DMS153 treated with DMSO at 0.1 percent for 48 hours (cell line): ENCODE results near the gene ZNF48.

Experiments used
- DNase-seq: peaks from one replicate; lab custom pipeline; 2025; ENCODE audit not compliant: unreplicated experiment; lab: John Stamatoyannopoulos, UW

The ZNF48 gene

DNA sequence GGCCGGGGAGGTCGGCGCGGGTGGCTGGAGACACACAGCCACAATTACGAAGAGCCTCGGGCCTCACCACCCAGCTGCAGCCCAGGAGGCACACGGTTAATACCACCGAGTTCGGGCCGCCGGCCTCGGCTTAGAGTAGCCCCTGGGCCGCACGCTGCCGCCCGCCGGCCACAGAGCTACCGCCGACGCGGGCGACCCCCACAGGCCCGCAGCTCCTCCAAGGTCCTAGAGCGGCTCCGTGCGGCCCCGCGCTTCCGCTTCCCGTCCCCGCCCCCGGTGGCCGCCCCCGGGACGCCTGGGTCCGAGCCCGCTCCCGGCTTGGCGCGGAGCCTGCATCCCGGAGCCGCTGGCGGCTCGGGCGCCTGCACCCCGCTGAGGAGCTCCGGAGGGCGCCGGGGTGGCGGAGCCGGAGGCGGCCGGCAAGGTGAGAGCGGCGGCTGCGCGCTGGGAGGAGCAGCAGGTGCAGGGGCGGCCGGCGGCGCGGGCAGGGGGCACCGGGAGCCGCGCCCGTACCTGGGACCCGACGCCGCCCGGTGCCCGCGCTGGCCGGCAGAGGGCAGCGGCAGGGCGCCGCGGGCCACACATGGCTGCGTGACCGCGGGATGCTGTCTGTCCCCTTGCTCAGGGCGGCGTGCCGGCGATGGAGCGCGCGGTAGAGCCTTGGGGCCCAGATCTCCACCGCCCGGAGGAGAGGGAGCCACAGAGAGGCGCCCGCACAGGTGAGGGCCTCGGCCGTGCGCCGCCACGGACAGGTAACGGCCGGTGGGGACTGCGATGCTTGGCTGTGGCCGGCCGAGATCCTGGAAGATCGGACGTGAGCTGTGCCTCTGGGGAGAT is at the start of gene ZNF48:
Gene ZNF48, plus strand, starts transcription at position 266 of the 837 bp plus-strand sequence. Its CDS starts 375 bp downstream, at position 641.
- DNase-seq, result peak; percentile 77

- no peak for DNase-seq
Observed at GRCh38 chr16:30346286-30346685, 48.9 kb upstream of the ZNF48 start.

- DNase-seq, result no peak
Observed at GRCh38 chr16:30348113-30348512, 47.1 kb upstream of the ZNF48 start.

GRCh38 chr16:30348929-30349328 is 46.3 kb upstream of the ZNF48 start:
- no peak for DNase-seq

DNA sequence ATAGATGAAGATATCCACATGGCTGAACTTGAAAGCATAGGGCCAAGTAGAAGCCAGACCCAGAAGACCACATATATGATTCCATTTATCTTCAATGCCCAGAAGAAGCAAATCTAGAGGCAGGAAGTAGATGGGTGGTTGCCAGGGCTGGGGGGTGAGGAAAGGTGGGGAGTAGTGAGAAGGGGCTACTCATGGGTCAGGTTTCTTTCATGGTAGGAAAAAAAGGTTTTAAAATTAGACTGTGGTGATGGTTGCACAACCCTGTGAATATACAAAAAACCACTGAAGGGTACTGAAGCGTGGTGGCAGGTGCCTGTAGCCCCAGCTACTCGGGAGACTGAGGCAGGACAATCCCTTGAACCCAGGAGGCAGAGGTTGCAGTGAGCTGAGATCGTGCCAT is 45.5 kb upstream of the ZNF48 start:
- no peak for DNase-seq

DNA sequence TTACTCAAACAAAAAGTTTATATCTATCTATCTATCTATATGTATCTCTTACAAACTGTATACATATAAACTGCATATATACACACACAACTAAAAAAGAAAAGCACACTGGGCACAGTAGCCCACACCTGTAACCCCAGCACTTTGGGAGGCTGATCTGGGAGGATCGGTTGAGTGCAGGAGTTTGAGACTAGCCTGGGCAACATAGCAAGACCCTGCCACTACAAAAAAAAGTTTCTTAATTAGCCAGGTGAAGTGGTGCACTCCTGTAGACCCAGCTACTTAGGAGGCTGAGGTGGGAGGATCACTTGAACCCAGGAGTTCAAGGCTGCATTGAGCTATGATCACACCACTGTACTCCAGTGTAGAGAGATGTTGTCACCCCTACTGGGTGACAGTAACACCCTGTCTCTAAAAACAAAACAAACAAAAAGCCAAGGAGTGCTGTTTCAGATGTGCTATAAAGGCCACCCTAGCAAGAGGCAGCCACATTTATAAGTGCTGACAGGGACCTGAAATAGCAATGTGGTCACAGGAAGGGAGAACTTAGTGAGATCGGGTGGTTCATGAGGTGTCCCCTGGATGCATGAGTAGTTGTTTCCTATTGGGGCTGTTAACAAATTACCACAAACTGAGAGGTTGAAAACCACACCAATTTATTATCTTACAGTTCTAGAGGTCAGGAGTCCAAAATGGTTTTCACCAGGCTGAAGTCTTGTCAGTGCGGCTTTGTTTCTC is 44.9 kb upstream of the ZNF48 start:
- no peak for DNase-seq

- no peak for DNase-seq
Observed at GRCh38 chr16:30351001-30351441, 44.2 kb upstream of the ZNF48 start.

DNA sequence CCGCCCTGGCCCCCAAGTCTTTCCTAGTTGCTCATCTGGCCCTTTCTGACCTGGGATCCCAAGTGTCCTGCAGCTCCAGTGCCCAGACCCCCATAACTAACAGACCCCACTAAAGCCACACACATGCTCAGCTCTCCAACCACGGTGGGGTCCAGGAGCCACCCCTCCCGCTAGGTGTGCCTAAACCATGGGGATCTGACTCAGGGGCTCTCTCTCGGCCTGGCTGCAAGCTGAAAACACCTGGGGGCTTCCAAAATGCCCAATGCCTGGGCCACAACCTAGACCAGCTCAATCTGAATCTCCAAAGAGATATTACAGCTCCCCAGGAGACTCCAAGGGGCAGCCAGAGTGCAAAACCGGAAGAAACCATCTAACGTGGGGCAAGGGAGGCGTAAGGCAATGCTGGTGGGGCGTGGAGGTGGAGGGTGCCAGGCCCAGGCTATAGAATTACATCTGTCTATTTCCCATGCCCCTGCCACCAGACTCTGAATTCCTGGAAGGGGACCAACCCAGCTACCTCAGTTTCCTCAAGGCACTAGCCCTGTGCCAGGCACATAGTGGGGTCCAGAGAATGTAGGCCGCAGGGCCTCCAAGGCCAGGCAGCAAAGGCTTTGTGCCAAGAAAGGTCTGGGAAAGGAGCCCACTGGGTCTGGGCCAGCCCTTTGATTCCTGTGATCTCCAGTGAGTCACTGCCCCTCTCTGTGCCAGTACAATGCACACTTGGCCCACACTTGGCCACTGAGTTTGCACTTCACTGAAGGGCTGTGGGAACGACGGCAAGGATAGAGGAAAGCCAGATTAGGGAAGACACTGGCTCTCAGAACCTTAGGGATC is 43.4 kb upstream of the ZNF48 start:
- no peak for DNase-seq

DNA sequence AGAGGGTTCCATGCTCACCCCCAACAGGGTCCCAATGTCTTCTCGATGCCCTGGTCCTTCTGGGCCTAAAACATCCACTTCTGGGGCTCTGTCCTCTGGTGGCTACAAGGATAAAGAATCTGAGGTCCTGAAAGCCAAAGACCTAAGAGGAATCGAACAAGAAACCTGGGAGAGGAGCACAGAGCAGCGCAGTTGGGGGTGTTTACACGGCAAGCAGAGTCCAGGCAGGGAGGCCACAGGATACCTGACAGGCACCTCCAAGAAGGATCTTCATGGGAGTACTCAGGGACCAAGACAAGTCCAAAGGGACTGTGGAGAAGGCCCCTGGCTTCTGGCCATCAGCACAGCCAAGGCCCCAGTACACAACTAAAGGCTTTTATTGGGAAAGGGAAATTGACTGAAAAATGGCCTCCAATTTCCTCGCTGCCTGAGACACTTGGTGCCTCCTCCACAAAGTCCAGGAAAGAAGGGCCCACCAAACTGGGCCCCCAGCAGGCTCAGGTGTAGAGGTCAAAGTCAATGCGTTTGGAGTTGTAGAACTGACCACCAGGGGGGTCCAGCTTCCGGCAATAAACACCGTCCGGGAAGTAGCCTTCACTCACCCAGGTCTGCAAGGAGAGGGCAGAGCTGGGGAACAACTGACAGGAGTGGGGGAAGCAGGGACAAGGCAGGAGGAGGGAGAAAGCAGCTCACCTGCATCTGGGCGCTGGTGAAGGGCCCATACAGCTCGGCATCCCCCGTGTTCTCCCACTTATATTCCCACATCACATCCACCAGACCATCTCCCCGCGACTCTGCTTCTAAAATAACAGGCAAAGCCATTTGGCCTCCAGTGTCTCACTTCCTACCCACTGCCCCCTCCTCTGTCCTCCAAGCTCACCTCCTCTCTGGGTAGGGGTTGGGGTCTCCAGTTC is 42.5 kb upstream of the ZNF48 start:
- no peak for DNase-seq

DNA sequence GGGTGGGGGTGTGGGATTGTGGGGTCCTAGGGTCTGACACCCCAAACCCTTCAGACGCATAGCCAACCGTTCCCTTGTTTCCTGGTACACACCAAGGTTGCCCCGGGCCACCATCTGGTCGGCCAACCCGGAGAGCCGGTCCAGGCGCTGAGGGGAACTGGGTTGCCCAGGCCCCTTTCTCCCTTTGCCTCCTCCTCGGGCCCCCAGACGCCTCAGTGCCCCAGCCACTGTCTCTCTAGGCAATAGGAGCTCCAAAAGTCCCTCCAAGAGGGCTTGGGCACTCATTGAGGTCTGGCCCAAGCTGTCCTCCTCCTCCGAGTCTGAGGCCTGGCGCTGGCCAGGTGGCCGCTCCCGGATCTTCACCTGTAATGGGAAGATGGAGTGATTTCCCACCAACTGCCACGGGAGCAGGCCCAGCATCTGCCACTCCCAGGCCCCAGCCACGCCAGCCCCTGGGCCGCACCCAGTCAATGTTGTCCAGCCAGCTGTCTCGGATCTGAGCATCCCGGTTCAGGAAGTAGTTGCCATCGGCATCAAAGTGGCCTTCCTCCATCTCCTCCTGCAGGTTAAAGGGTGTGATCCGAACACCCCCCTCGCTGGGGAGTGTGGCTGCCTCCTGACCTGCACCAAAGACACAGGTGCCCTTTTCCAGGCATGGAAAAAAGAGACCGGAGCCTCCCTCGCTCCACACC is 41.6 kb upstream of the ZNF48 start:
- no peak for DNase-seq

DNA sequence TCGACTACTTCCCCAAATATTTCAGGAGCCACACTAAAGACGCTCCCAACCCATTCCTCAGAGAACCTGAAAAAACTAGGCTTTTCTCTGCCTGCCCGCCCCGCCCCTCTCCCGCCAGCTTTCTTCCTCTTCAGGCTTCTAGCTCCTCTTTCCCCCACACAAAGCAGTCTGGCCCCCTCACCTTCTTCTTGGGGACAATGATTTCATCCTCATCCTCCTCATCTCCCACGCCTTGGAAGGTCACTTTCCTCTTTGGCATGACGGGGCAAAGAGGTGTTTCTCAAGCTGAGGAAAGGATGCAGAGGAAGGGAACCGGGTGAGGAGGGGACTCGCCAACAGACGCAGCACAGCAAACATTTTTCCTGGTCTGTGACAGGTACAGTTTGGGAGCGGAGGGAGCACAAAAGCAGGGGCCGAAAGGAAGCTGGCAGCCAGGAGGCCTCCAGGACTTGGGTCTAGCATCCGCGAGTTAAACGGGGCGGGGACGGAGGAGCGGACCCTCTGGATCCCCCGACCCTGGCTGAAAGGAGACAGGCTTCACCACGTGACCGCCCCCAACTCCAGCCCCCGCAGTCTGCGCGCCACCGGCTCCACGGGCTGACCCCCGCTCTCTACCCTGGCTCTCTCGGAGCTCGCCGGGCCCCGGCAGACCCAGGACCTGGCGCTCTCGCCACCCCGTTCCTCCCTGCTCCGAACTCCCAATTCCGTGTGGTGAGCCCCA is 40.6 kb upstream of the ZNF48 start:
- no peak for DNase-seq

DNA sequence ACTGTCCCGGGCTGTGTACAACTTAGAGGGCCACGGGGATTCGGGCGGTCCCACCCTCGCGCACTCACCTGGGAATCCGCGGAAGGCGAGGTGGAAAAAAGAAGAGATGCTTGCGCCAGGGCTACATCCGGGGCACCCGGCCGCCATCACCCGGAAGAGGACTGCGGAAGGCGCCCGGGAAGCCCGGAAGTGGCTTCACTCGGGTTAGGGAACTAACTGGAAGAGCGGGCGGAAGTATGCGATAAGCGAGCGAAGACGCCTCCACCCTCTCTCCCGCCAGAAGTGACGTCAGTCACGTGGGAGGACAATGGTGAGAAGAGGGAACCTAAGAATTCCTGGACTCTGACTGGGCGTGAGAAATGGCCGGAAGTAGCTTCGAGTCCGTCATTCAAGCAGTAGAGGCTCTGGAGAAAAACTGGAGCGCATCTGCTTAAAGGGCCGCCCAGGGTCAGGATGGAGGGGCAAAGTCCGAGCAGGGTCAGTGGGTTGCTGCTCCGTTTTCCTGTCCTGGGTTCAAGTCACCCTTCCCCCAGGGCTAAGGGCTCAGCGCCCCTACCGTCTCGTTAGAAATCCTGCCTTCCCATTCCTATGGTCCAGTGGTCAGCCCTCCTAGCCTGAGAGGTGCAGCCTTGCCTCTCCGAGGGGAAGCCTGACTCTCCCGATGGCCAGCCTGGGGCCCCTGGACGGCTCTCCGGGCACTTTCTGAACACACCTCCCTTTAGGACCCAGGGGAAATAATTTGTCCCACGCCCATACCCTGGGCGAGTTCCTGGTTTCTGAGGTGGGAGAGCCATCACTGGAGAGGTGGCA is 39.9 kb upstream of the ZNF48 start, which contains the start of gene CD2BP2:
Gene CD2BP2, minus strand, starts transcription at position 165 of the 810 bp plus-strand sequence. CDS start 627 bp downstream, outside the sequence.
- DNase-seq, result peak; percentile 96

DNA sequence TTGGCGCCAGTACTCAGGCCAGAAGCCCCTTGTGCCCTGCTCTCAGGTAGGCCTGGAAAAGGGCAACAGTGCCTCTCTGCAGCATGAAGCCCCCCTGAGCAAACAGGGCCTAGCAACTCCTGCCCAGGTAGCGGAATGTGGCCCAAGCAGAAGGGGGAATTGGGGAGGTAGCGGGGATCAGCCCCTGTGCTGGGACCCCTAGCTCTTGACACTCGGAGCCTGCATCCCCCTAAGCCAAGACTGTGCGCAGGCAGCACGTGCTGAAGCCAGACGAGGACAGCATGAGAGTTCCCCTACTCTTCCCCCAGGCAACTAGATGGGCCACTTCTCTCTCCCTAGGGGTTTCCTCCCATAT is 39.3 kb upstream of the ZNF48 start:
- DNase-seq, result no peak

GRCh38 chr16:30356401-30357084 is 38.7 kb upstream of the ZNF48 start:
- peak; percentile 6 for DNase-seq

DNA sequence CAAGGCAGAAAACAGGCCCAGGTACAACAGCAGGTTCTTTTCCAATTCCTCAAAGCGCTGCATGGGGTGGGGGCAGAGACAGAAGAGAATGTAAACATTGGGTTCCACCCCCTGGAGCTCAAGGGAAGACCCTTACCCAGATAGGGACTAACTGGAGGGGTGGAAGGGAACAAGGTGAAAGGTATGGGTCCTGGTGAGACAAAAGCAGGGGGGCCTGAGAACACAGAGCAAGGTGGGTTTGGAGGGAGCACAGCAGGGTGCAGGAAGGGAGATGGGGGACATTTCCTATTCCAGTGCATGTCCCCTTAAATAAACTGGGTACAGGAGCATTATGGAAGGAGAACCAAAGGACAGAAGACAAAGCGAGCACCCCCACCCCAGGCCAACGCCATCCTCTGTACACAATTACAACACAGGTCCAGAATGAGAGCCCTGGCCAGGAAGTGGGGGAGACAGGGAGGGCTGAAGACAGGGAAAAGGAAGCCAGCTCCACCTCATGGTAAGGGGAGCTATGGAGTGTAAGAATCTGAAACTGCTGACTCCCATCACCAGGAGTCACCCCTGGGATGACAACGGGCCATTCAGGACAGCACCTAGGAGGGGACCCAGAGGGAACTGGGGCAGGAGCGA is 38.0 kb upstream of the ZNF48 start:
- DNase-seq, result no peak

- DNase-seq, result no peak
Observed at GRCh38 chr16:30357715-30358576, 37.3 kb upstream of the ZNF48 start.
